Measurements from ENCODE around the gene DUOX2.
"Not testable (repeated sequence)": the region's sequence is repeated elsewhere in the genome, so short reads cannot be mapped to it uniquely, and the experiment has no call there.

DUOX2 gene

DNA sequence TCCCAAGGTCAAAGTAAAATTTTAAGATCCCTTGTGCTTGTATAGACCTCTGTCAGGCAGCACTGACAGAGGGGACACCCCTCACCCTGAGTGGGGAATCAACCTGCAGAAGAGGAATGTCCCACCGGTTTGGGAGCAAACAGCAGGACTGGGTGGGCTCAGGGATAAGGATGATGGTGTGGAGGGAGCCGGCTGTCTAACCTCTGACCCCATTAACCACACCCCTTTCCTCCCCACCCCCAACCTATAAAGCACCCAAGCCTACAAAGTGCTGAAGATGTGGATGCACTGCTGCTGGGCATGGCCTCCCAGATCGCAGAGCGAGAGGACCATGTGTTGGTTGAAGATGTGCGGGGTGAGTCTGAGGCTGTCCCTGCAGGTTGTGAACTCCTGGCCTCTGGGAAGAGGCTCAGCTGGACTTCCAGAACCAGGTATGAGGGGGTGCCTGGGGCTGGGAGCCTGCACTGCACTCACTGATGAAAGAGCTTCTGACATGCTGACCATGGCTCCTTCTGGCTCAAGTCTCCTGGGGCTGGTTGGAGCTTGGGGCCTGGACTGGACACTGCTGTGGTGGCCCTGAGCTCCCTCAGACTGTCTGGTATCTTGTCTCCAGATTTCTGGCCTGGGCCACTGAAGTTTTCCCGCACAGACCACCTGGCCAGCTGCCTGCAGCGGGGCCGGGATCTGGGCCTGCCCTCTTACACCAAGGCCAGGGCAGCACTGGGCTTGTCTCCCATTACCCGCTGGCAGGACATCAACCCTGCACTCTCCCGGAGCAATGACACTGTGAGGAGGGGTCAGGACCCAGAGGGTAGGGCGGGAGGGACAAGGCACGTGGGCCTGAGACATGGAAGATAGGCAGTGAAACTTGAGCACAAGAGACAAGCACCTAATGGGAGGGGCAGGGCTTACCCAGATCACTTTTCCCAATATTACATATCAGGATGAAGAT is 25.1 kb upstream of the DUOX2 start:
- no peak for DNase-seq

DNA sequence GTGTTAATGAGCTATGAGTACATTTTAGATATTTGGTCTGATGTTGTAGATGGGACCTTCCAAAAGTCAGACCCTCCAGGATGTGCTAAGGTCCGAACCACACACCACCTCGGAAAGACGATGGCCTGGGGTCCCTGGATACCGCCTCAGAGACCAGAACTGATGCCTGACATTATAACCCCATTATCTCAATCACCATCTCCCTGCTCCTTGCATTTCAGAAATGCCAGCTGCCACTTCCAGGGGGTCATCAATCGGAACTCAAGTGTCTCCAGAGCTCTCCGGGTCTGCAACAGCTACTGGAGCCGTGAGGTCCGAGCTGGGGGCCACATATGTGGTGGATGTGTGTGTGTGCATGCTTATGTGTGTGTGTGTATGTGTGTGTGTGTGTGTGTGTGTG is 23.7 kb upstream of the DUOX2 start:
- no peak for DNase-seq

DNA sequence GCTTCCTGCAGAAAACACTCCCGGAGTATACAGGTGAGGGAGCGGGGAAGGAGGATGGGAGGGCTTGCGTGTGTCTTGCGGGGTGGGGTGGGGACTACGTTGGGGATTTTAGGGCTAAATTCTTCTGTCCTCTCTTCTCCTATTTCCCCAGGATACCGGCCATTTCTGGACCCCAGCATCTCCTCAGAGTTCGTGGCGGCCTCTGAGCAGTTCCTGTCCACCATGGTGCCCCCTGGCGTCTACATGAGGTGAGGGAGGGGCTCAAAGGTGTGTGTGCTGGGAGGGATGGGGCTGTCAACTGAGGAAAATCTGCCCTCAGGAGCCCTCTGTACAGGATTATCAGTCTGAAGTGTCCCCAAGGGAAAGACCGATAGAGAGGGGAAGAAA is 22.4 kb upstream of the DUOX2 start:
- no peak for DNase-seq

DNA sequence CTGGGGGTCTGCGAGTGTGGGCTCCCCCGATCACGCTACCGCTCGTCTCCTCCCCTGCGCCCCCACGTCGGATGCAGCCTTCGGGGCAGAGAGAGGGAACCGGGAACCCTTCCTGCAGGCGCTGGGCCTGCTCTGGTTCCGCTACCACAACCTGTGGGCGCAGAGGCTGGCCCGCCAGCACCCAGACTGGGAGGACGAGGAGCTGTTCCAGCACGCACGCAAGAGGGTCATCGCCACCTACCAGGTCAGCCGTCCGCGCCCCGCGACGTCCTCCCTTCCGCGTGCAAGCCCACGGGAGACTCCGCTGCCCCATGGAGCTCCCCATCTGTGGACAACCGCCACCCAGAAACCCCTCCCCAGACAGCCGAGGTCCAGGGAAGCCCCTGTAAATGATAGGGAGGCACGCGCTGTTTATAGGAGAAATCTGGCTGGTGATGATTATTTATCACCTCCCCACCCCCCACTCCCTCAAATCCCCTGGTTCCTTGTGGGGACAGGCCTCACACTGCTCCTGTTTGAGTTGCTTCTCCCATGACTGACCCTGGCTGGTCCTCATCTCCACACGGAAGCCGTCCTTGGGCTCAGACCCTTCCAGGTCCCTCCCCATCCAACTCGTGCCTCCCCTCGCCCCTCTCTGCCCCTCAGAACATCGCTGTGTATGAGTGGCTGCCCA is 21.9 kb upstream of the DUOX2 start:
- not testable (repeated sequence) for DNase-seq

DNA sequence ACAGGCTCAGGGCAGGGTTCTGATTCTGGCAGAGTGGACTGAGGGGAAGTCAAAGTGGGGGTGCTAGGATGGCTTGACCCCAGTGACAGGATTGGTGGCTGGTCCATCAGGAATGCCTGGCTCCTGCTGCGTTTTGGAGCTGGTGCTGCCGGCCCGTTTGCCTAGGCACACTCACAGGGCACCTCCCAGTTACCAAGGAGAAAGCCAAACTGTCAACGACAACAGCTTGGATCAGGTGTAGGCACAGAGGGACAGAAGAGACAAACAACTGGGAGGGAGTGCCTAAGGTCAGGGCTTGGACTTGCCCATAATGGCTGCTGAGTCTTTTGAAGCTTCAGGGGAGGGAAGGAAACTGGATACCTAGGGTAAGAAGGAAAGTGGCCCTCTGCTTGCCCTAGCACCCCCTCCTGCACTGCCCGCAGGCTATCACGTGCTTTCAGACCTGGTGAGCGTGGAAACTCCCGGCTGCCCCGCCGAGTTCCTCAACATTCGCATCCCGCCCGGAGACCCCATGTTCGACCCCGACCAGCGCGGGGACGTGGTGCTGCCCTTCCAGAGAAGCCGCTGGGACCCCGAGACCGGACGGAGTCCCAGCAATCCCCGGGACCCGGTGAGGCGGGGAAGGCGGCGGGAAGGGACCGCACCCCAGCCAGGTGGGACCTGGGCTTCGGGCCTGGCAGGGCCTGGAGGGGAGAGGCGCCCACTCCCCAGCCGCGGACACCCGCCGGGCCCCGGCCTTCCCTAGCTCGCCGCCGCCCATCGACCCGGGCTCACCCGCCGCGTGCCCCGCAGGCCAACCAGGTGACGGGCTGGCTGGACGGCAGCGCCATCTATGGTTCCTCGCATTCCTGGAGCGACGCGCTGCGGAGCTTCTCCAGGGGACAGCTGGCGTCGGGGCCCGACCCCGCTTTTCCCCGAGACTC is 21.0 kb upstream of the DUOX2 start:
- no peak for DNase-seq

DNA sequence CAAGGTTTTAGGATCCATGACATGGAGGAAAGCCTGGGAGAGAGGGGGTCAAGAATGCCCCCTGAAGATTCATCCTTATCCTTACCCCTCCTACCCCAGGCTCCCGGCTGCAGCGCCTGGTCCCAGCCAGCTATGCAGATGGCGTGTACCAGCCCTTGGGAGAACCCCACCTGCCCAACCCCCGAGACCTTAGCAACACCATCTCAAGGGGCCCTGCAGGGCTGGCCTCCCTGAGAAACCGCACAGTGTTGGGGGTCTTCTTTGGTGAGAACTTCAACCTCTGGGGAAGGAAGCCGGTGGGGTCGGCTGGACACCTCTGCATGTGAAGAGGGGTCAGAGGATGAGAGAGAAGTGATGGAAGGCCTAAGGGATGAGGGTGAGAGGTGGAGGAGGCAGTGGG is 20.1 kb upstream of the DUOX2 start:
- DNase-seq: no peak

DNA sequence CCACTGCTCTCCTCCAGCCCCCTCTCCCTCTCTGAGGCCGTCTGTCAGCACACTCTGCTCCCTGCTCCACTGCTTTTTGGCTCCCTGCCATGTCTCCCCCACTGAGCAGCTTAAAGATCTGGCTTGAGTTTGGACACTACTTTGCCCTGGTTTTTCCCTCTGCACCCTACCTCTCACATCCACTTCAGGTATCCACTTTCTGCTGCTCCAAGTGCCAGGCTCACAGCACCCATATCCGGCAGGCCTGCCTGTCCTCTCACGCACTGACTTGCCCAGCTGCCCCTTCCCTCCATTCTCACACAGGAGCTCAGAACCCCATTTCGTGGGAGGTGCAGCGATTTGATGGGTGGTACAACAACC is 19.6 kb upstream of the DUOX2 start:
- no peak for DNase-seq

DNA sequence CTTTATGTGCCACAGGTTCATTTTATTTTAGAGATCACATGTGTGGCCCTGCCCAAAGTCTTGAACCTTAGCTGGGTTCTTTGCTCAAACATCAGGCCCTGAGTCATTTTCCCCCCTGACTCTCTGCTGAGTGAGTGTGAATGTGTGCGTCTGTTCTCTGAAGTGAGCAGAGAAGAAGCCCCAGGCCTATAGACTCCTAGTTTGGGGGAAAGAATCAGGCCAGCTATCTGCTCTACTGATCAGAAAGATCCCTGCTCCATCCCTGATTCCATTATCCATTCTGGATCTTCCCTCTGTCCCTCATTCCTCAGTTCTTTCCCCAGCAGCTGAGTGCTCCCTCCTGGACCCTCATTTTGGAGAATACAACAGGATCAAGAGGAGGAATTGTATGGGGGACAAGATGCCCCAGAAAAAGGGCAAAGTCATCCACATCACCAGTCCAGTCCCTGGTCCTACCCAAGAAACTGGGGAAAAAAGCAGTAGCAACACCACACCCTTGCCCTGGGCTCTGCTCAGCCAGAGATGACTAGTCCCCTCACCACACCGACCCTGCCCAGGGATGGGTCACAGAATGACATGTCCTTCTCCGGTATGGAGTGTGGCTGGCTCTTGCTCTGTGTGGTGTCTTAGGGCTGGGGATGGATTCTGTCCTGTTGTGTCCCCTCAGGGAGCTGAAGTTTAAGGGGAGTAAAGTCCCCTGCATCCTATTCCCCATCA is 19.0 kb upstream of the DUOX2 start:
- no peak for DNase-seq

DNA sequence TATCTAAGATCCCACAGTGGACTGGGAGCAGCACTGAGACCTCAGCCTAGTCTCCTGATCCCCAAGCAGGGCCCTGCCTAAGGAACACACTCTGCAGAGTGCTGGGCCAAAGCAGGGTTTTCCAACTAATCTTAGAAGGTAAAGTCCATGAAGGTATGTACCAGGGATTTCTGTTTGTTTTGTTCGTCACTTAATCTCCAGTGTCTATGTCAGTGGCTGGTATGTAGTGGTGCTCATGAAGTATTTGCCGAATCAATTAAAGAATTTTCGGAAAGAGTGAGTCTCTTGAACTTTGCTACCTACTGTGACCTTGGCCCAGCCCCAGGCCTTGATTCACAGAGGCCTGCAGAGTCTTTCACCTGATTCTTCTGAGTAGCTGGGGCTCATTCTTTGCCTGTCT is 17.5 kb upstream of the DUOX2 start:
- no peak for DNase-seq

DNA sequence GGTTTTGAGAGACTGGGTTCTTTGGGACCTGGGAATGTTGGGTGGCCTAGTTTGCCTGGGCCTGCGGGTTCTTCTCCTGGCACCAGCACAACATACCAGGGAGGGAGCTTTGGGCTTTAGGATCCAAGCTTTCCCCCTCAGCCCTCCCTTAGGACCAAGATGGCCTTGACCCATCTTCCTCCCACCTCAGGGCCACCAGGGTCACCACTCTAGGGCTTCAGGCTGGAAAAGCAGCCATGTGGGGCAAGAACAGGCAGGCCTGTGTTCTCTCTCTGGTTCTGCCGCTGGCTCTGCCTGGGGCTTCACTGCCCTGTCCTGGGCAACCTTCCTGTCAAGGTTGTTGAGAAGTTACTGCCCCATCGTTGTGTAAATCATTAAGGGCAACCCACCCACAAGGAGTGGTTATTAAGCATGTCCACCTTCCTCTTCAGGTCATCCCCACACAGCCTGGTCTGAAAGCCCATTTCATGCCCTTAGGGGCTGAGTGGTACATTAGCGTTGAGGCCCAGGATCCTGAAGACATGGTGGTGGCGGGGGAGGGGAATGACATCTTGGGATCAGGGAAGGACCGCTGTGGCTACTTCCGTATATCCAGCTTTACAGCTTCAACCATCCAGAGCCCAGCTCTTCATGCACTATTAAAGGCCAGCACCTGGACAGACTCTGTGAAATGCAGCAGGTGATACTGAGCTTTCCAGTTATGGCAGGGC is 16.5 kb upstream of the DUOX2 start:
- peak; percentile 61 for DNase-seq

DNA sequence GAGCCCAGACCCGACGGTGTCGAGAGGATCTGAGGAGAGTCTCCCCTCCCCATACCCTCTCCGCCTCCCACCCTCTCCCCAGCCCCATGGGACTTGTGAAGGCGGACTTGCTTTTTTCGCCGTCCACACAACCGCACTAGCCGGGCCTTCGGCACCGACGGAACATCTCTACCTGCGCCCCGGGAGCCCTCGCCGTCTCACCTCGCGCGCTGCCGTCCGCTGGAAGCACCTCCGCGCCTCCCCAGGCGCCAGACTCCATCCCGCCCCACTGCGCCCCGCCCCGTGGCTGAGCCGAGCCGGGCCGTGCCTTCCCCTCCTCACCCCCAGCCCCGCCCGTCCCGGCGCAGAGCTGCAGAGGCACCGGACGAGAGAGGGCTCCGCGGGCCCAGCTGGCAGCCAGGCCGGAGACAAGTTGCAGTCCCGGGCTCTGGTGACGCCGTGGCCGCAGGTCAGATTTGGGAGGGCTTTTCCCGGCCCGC is 15.7 kb upstream of the DUOX2 start, which contains the start of the genes DUOX1 and DUOXA1:
DUOX1 (plus strand) TSS at position 344 of the 479 bp plus-strand sequence. CDS start 1,973 bp downstream, outside the sequence.
DUOXA1 (minus strand) TSS at position 229 of the 479 bp plus-strand sequence. CDS start 6,865 bp downstream, outside the sequence.
- peak; percentile 40 for DNase-seq

DNA sequence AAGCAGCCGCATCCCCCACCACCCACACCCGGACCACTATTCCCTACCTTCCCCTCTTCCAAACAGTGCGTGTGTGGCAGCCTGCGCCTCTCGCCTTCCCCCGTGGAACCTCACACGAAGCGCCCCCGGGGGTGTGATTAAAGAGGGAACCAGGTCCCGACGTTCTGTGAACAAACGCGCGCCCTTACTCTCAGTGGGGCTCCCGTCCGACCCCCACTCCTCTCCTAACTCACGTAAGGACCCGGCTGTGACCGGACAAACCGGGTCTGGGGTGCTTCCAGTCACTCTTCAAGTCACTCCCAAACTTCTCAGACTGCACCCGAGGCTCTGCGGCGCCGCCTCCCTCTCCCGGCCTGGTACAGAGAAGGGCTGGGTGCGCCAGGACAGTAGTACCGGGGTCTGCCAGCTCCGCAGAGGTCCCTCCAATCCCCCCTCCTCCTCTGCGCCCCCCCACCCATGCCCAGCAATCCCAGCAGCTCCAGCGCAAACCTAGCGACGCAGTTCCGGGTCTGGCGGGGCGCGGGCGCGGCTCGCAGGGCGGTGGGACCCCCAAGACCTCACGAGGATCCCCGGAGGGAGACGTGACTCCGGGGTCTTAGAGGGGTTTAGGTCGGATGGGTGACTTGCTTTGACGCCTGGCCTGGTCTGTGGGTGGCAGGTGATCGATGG is 15.1 kb upstream of the DUOX2 start:
- DNase-seq: no peak

DNA sequence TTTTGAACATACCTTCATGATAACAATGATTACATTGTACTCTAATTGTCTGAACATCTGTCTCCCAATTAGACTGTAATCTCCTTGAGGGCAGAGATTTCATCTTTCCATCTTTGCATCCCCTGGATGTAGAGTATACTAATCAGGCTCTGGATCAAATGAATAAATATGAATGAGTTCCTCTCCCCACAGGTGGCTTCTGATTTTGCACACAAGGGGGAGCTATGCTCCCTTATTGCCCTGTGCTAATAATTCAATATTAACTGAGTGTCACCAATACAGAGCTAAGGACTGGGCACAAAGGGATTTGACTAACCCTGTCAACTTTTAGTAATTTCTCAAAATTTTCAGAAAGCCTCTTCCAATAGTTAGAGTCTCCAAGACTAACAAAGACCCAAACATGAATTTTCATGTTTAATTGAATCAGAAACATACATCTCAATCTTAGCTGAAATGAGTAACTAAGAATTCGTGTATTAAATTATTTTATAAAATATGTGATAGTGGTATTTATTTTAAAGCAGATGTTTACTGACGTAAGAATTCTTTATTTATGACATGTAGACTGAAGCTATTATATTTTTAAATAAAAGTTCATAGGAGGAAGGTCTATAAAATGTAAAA is 12.7 kb upstream of the DUOX2 start:
- DNase-seq: peak; percentile 63

DNA sequence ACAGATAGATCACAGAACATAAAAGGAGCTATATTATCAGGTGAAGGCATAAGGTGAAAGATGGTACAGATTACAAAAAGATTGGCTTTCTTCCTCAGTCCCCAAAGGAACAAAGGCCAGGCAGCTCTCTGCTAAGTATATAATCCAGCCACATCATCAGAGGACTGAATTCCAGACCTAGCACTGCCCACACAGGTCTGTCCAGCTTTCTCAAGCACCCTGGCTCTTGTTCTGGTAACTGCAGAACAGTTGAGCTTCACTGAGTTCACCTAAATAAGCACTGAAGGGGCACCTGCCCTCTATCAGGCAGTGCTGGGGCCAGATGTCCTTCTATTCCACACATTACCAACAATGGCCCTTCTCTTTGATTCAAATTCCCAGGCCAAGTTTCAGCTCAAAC is 9.4 kb upstream of the DUOX2 start:
- DNase-seq: peak; percentile 51

DNA sequence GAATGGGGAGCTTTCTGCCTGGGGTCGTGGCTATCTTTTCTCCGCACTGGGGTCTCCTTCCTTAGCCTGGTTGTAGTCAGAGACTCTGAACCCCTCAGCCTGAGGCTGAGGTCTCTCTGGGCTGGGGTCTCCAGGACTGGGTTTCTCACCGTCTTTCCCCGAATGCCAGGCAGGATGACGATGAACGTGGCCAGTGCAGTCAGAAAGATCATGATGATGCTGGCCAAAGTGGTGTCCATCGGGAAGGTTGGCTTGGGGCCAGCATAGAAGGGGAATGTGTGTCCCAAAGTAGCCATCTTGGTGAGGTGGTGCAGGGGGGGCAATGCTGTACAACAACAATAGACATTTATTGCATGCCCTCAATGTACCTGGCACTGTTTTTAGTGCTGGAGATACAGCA is 8.7 kb upstream of the DUOX2 start:
- DNase-seq: no peak

DNA sequence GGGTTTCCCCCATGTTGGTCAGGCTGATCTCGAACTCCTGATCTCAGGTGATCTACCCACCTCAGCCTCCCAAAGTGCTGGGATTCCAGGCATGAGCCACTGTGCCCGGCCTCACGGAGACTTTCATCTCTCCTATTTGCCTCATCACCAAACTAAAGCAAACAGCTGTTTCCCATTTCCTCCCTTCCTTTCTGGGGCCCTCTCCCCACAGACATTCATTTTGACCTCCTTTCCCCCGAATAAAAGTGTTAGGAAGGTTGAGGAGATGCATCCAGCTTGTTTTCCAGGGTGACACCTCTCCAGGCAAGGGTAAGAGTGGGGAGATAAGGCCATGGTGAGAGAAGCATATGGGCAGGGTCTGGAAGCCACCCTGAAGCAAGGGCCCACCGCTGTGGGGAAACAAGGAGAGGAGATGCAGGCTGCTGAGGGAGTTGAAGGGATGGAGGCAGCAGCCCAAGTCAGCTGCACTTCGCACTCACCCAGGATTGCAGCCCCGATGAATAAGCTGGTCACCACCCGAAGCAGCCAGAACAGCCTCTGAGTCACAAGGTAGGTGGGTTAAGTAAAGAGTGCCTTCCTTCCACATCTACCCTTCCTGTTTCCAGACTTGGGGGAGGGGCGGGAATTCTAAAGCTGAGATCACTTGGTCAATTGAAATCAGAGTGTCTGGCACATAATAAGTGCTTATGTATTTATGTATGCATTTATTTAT is 7.9 kb upstream of the DUOX2 start:
- DNase-seq: peak; percentile 10

DNA sequence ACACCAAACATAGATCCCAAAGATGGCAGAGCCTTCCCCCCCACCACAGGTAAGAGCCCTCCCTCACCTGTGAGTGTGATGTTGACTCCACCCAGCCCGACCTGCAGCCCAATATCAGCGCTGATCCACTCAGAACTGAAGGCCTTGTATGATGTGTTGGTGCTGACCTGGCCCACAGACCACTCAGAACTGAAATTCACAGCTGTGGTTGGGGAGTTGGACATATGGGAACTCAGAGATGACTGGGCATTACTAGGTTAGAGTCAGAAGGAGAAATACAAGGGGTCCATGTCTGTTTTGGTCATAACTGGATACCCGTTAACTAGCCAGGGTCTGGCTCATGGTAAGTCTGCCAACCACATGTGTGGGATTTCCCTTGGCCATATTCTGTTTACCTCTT is 7.0 kb upstream of the DUOX2 start:
- no peak for DNase-seq

DNA sequence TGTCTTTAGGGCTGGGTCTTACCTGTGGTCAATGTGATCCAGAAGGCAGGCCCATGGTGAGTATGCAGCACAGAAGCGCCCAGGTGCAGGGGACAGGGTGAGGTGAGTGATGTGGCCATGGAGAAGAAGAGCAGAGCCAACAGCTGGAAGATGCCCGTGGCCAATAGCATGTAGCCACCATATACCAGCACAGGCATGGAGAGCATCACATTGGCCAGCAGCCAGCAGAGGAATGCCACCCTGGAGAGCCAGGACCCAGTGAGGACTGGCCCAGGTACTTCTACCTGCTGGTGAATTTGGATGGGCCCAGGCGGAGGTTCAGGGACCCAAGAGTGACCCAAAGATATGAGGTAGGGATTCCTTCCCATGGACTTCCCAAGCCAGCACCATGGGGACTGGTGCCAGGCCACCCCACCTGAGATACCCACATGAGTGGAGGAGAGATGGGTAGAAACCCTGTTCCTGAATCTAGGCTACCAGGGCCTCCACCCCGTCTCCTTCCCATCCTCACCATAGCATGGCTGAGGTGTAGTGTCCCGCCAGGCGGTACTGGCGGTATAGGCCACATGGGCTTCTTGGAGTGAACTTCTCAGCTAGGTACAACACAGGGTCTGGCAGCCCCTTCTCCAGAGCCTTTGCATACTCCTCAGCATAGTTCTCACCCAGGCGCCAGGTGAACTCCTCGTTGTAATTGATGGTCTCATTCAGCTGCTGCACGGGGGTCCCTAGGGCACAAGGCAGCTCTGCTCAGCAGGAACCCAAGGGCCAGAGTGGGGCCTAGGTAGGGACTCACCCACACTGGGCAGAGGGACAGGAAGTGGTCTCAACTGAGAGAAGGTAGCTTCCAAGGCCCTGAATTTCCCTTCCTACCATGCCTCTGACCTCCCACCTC is 6.4 kb upstream of the DUOX2 start:
- DNase-seq: no peak

DNA sequence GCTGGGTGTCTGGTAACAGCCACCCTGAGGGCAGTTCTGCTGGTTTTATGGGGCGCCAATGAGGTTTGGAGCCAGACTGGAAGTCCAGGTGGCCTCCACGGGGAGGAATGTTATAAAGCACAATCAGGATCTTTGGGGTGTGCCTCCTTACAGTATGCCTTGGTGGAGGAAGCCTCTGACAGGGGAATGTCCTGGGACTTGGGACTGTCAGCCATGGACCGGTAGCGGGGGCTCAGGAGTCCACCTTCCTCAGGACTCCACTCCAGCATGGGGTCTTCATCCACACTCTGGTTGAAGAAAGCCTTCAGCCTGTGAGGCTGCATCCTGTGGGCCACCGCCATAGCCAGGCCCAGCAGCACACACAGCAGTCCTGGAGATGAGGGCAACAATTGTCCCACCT is 5.0 kb upstream of the DUOX2 start:
- DNase-seq: no peak
